ENCODE data around the gene SH3GL3.

SH3GL3 gene

GRCh38 chr15:83610901-83611685, 164.0 kb downstream of the SH3GL3 start:
- Histone ChIP-seq H3F3A (ENCODE audit: low read depth) (no peaks in the 10 kb centered on the region), H3K27me3 (ENCODE audit: insufficient read depth, low read length, poor library complexity, severe bottlenecking) (no peaks in the 10 kb centered on the region), H3K9me2 (replicated peaks; ENCODE audit: low read depth, low read length) (no peaks in the 10 kb centered on the region), H3K4me1 (ENCODE audit: insufficient read depth, low read length, poor library complexity, severe bottlenecking) (no peaks in the 10 kb centered on the region), H3K4me3 (ENCODE audit: low read length, poor library complexity, severe bottlenecking) (no peak overlapping the region), H3K9ac (ENCODE audit: low read depth, low read length, poor library complexity, severe bottlenecking) (no peak overlapping the region), H3K36me3 (ENCODE audit: insufficient read depth, low read length) (no peaks in the 10 kb centered on the region), H3K9me3 (ENCODE audit: insufficient read depth, low read depth, low read length) (no peaks in the 10 kb centered on the region), H2AFZ (ENCODE audit: low read length) (no peak overlapping the region), H4K20me1 (ENCODE audit: insufficient read depth, low read length, poor library complexity, severe bottlenecking) (no peaks in the 10 kb centered on the region), H3K79me2 (ENCODE audit: insufficient read depth, low read length) (no peaks in the 10 kb centered on the region), H3K4me2 (ENCODE audit: low read depth, low read length, poor library complexity, severe bottlenecking) (no peak overlapping the region)
- TF ChIP-seq EZH2phosphoT487 (IDR thresholded peaks at IDR 0.05; ENCODE audit: borderline replicate concordance) (no peak), CTCF (conservative IDR thresholded peaks at IDR 0.05; ENCODE audit: low read length) (no peak)

- no peaks in the 10 kb centered on the region for H3K4me1 ChIP-seq (ENCODE audit: insufficient read depth, low read length, poor library complexity, severe bottlenecking)
- no peaks in the 10 kb centered on the region for H3K36me3 ChIP-seq (ENCODE audit: insufficient read depth, low read length)
- no peaks in the 10 kb centered on the region for H3K27me3 ChIP-seq (ENCODE audit: insufficient read depth, low read length, poor library complexity, severe bottlenecking)
- no peaks in the 10 kb centered on the region for H3F3A ChIP-seq (ENCODE audit: low read depth)
- H3K9ac ChIP-seq (ENCODE audit: low read depth, low read length, poor library complexity, severe bottlenecking) = no peak overlapping the region
- H3K4me3 ChIP-seq (ENCODE audit: low read length, poor library complexity, severe bottlenecking) = no peak overlapping the region
- TF ChIP-seq EZH2phosphoT487 (IDR thresholded peaks at IDR 0.05; ENCODE audit: borderline replicate concordance) (no peak), CTCF (conservative IDR thresholded peaks at IDR 0.05; ENCODE audit: low read length) (no peak)
- no peak overlapping the region for H2AFZ ChIP-seq (ENCODE audit: low read length)
- no peaks in the 10 kb centered on the region for H4K20me1 ChIP-seq (ENCODE audit: insufficient read depth, low read length, poor library complexity, severe bottlenecking)
- no peaks in the 10 kb centered on the region for H3K9me2 ChIP-seq (replicated peaks; ENCODE audit: low read depth, low read length)
- no peaks in the 10 kb centered on the region for H3K79me2 ChIP-seq (ENCODE audit: insufficient read depth, low read length)
- H3K9me3 ChIP-seq (ENCODE audit: insufficient read depth, low read depth, low read length) = no peaks in the 10 kb centered on the region
- no peak overlapping the region for H3K4me2 ChIP-seq (ENCODE audit: low read depth, low read length, poor library complexity, severe bottlenecking)
Measured at GRCh38 chr15:83612226-83612625, 165.1 kb downstream of the SH3GL3 start.

DNA sequence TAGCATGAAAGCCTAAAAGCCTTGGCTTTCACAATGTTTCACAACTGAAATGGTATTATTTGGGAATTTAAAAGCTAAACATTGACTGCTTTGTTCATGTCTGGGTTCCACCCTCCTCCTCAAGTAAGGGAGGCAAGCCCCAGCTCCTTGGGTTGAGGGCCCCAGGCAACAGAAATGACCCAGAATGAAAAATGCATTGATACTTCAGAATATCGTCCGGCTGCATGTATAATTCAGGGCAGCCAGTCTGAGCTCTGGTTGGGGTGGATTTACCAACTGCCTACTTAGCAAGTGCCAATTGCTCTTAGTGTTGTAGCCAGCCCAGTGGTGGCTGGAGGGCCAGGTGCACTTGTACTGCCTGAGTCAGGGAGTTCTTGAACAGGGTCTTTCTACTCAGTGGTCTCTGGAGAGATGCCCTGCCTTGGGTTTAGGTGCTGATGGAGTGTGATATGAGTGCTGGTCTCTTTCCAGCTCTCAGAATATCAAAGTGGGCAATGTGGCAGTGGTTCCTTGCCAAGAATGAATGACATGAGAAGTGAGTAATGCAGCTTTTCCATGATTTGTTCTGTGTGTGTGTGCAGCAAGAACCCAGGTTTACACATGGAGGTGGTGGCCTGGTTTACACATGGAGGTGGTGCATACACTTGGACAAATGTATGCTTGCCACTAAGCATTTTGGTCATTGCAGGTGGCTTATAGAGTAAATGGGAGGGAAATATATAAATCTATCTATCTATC, 165.9 kb downstream of the SH3GL3 start:
- no peaks in the 10 kb centered on the region for H3K9me2 ChIP-seq (replicated peaks; ENCODE audit: low read depth, low read length)
- TF ChIP-seq EZH2phosphoT487 (IDR thresholded peaks at IDR 0.05; ENCODE audit: borderline replicate concordance) (no peak), CTCF (conservative IDR thresholded peaks at IDR 0.05; ENCODE audit: low read length) (no peak)
- H3F3A ChIP-seq (ENCODE audit: low read depth) = no peaks in the 10 kb centered on the region
- H3K4me1 ChIP-seq (ENCODE audit: insufficient read depth, low read length, poor library complexity, severe bottlenecking) = no peaks in the 10 kb centered on the region
- no peak overlapping the region for H3K9ac ChIP-seq (ENCODE audit: low read depth, low read length, poor library complexity, severe bottlenecking)
- no peaks in the 10 kb centered on the region for H3K27me3 ChIP-seq (ENCODE audit: insufficient read depth, low read length, poor library complexity, severe bottlenecking)
- no peak overlapping the region for H3K4me3 ChIP-seq (ENCODE audit: low read length, poor library complexity, severe bottlenecking)
- H3K36me3 ChIP-seq (ENCODE audit: insufficient read depth, low read length) = no peaks in the 10 kb centered on the region
- no peak overlapping the region for H2AFZ ChIP-seq (ENCODE audit: low read length)
- no peak overlapping the region for H3K4me2 ChIP-seq (ENCODE audit: low read depth, low read length, poor library complexity, severe bottlenecking)
- no peaks in the 10 kb centered on the region for H3K9me3 ChIP-seq (ENCODE audit: insufficient read depth, low read depth, low read length)
- H4K20me1 ChIP-seq (ENCODE audit: insufficient read depth, low read length, poor library complexity, severe bottlenecking) = no peaks in the 10 kb centered on the region
- H3K79me2 ChIP-seq (ENCODE audit: insufficient read depth, low read length) = no peaks in the 10 kb centered on the region

All from Loucy (cell line).